ENCODE measurements around the gene RMI1.
"Not testable (repeated sequence)": the region's sequence is repeated elsewhere in the genome, so short reads cannot be mapped to it uniquely, and the experiment has no call there.

The RMI1 gene

DNA sequence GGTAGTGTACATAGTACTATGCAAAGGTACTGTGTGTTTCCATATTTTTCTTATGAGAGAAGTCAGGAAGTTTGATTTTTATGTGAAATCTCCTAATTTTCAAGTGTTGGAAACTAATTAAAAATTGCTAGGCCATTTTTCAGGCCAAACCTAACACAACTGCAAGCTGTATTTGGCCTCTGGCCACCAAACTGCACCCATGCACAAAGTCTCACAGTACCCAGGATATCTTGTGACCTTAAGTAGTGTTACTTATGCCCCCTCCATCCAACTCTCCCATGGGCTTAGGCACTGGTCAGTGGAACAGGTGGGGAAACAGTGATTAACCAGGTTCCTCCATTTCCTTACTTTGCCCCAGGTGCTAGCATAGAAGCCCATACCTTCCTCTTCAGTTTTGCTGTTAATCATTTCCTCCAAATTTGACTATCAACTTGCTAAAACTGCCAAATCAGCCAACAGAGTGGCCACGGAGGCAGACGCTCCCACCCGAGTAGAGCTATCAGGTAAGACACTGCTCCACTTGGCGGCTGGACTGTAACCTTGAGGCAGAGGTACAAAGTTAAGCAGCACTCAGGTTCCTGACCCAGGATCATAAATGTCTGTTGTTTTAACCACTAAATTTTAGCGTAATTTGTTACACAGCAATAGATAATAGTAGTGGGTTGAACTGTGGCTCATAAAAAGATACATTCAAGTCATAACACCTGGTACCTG, 39.9 kb upstream of the RMI1 start:
- Histone ChIP-seq H3K4me3 (ENCODE audit: insufficient read depth, low read depth, low read length, poor library complexity, severe bottlenecking) (no peak overlapping the region), H3K36me3 (ENCODE audit: control insufficient read depth, insufficient read depth, low read length) (peaks cover 7% of the 10 kb centered on the region), H3K27me3 (replicated peaks; ENCODE audit: control insufficient read depth, insufficient read depth, low read length, poor library complexity, severe bottlenecking) (no peaks in the 10 kb centered on the region), H3K9me3 (ENCODE audit: control insufficient read depth, low read length) (no peaks in the 10 kb centered on the region), H3K27ac (ENCODE audit: insufficient read depth, low read length, poor library complexity, severe bottlenecking) (no peak overlapping the region), H3K4me1 (ENCODE audit: control insufficient read depth, insufficient read depth, low read length, poor library complexity, severe bottlenecking) (no peaks in the 10 kb centered on the region)
- DNase-seq, result no peak

DNA sequence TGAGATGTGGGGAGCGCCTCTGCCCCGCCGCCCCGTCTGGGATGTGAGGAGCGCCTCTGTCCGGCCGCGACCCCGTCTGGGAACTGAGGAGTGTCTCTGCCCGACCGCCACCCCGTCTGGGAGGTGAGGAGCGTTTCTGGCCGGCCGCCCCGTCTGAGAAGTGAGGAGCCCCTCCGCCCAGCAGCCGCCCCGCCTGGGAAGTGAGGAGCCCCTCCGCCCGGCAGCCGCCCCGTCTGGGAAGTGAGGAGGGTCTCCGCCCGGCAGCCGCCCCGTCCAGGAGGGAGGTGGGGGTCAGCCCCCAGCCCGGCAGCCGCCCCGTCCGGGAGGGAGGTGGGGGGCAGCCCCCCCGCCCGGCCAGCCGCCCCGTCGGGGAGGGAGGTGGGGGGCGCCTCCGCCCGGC, 32.5 kb upstream of the RMI1 start:
- not testable (repeated sequence) for DNase-seq; H3K27ac ChIP-seq (ENCODE audit: insufficient read depth, low read length, poor library complexity, severe bottlenecking); H3K9me3 ChIP-seq (ENCODE audit: control insufficient read depth, low read length); H3K36me3 ChIP-seq (ENCODE audit: control insufficient read depth, insufficient read depth, low read length); H3K27me3 ChIP-seq (replicated peaks; ENCODE audit: control insufficient read depth, insufficient read depth, low read length, poor library complexity, severe bottlenecking); H3K4me1 ChIP-seq (ENCODE audit: control insufficient read depth, insufficient read depth, low read length, poor library complexity, severe bottlenecking); H3K4me3 ChIP-seq (ENCODE audit: insufficient read depth, low read depth, low read length, poor library complexity, severe bottlenecking)

DNA sequence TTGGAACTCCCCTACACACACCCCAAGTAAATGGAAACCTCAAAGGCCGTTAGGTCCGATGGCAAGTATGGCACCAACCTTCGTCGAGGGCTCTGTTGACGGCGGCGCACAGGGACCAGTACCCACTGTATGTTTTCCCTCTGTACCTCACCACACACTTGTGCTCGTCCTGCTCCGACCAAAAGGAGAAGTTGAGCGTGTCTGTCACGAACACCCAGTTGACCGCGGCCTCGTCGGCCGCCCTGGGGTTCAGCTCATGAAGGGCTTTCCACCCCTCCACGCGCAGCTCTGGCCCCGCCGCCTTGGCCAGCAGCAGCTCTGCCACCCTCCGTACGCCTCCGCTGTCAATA, 24.5 kb upstream of the RMI1 start:
- Histone ChIP-seq H3K9me3 (ENCODE audit: control insufficient read depth, low read length) (no peaks in the 10 kb centered on the region), H3K4me3 (ENCODE audit: insufficient read depth, low read depth, low read length, poor library complexity, severe bottlenecking) (peak overlapping the region; percentile 77), H3K27me3 (replicated peaks; ENCODE audit: control insufficient read depth, insufficient read depth, low read length, poor library complexity, severe bottlenecking) (no peaks in the 10 kb centered on the region), H3K36me3 (ENCODE audit: control insufficient read depth, insufficient read depth, low read length) (no peaks in the 10 kb centered on the region), H3K27ac (ENCODE audit: insufficient read depth, low read length, poor library complexity, severe bottlenecking) (peak overlapping the region; percentile 64), H3K4me1 (ENCODE audit: control insufficient read depth, insufficient read depth, low read length, poor library complexity, severe bottlenecking) (no peaks in the 10 kb centered on the region)
- DNase-seq, result no peak

DNA sequence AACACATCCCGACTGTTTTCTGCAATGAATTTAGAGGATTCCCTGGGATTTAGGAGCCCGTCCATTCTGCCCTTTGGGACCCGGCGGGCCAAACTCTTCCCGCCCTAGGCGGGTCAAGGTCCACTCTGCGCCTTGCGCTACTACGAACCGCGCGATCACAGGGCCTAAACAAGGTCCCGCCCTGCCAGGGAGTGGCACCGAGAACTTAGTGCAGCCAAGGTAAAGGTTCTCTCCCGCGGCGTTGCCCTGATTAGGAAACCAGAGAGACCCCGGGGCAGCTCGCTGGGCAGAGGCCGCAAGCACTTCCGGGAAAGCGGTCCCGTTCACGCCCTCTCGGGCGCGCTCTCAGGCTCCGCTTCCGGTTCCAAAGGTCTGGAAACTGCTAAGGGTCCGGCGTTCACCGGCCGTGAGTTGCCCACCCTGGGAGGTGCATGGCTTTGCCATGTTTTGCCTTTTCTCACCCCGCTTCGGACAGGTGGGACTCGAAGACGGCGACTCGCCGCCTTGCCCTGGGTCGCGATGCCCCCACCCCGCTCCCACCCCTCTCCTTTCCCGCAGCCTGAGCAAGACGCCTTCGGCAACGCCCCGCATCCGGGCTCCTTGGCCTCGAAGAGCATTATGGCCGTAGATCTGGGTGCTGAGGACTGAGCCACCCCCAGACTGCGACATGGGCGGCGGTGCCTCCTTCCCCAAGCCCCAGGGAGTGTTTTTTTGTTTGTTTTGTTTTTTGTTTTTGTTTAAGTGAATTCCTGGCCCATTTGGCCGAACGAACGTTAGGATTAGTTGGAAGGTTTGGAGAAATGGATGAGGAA, 24.0 kb upstream of the RMI1 start:
- Histone ChIP-seq H3K9me3 (ENCODE audit: control insufficient read depth, low read length) (no peaks in the 10 kb centered on the region), H3K27ac (ENCODE audit: insufficient read depth, low read length, poor library complexity, severe bottlenecking) (peak overlapping the region; percentile 64), H3K36me3 (ENCODE audit: control insufficient read depth, insufficient read depth, low read length) (no peaks in the 10 kb centered on the region), H3K4me1 (ENCODE audit: control insufficient read depth, insufficient read depth, low read length, poor library complexity, severe bottlenecking) (no peaks in the 10 kb centered on the region), H3K4me3 (ENCODE audit: insufficient read depth, low read depth, low read length, poor library complexity, severe bottlenecking) (peak overlapping the region; percentile 77), H3K27me3 (replicated peaks; ENCODE audit: control insufficient read depth, insufficient read depth, low read length, poor library complexity, severe bottlenecking) (no peaks in the 10 kb centered on the region)
- peak; percentile 12 to 56 (median 33) for DNase-seq

DNA sequence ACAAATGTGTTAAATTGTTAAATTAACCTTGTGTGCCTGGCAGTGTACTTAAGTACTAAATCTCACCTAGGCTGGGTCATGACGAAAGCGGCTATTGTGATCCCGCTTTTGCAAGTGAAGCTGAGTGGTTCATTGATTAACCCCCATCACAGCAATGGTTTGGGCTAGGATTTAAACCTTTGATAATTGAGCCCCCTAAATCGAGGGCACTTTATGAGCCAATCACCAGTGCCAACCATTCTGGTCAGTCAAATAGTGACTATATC, 23.4 kb upstream of the RMI1 start:
- Histone ChIP-seq H3K36me3 (ENCODE audit: control insufficient read depth, insufficient read depth, low read length) (no peaks in the 10 kb centered on the region), H3K27ac (ENCODE audit: insufficient read depth, low read length, poor library complexity, severe bottlenecking) (no peak overlapping the region), H3K4me3 (ENCODE audit: insufficient read depth, low read depth, low read length, poor library complexity, severe bottlenecking) (peak overlapping the region; percentile 77), H3K9me3 (ENCODE audit: control insufficient read depth, low read length) (no peaks in the 10 kb centered on the region), H3K4me1 (ENCODE audit: control insufficient read depth, insufficient read depth, low read length, poor library complexity, severe bottlenecking) (no peaks in the 10 kb centered on the region), H3K27me3 (replicated peaks; ENCODE audit: control insufficient read depth, insufficient read depth, low read length, poor library complexity, severe bottlenecking) (no peaks in the 10 kb centered on the region)
- no peak for DNase-seq

DNA sequence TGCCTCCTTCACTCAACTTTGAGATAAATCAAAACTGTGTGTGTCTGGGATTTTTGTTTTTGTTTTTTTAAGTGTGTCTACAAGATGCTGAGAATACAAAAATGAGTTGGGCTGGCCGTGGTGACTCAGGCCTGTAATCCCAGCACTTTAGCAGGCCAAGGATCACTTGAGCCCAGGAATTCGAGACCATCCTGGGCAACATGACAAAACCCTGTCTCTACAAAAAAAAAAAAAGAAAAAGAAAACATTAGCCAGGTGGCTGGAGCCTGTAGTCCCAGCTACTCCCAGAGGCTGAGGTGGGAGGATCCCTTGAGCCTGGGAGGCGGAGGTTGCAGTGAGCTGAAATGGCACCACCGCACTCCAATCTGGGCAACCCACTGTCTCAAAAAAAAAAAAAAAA, 21.5 kb upstream of the RMI1 start:
- no peaks in the 10 kb centered on the region for H3K9me3 ChIP-seq (ENCODE audit: control insufficient read depth, low read length)
- H3K27me3 ChIP-seq (replicated peaks; ENCODE audit: control insufficient read depth, insufficient read depth, low read length, poor library complexity, severe bottlenecking), result no peaks in the 10 kb centered on the region
- no peaks in the 10 kb centered on the region for H3K4me1 ChIP-seq (ENCODE audit: control insufficient read depth, insufficient read depth, low read length, poor library complexity, severe bottlenecking)
- H3K36me3 ChIP-seq (ENCODE audit: control insufficient read depth, insufficient read depth, low read length), result no peaks in the 10 kb centered on the region
- DNase-seq, result no peak
- H3K27ac ChIP-seq (ENCODE audit: insufficient read depth, low read length, poor library complexity, severe bottlenecking), result no peak overlapping the region
- H3K4me3 ChIP-seq (ENCODE audit: insufficient read depth, low read depth, low read length, poor library complexity, severe bottlenecking), result no peak overlapping the region

DNA sequence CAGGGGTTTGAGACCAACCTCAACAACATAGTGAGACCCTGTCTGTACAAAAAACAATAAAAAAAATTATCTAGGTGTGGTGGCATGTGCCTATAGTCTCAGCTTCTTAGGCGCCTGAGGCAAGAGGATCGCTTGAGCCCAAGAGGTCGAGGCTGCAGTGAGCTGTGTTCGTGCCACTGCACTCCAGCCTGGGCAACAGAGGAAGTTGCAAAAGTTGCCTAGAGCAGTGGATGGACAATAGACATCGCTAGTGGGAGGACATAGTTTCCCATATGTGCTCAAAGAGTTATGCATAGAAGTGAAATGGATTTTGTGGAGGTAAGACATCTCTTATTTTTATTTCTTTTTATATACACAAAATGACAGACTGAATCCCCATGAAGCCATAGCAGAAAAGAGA, 19.6 kb upstream of the RMI1 start:
- no peak for DNase-seq
- H3K27ac ChIP-seq (ENCODE audit: insufficient read depth, low read length, poor library complexity, severe bottlenecking), result no peak overlapping the region
- H3K4me3 ChIP-seq (ENCODE audit: insufficient read depth, low read depth, low read length, poor library complexity, severe bottlenecking), result no peak overlapping the region
- H3K36me3 ChIP-seq (ENCODE audit: control insufficient read depth, insufficient read depth, low read length), result no peaks in the 10 kb centered on the region
- H3K27me3 ChIP-seq (replicated peaks; ENCODE audit: control insufficient read depth, insufficient read depth, low read length, poor library complexity, severe bottlenecking), result no peaks in the 10 kb centered on the region
- H3K4me1 ChIP-seq (ENCODE audit: control insufficient read depth, insufficient read depth, low read length, poor library complexity, severe bottlenecking), result no peaks in the 10 kb centered on the region
- H3K9me3 ChIP-seq (ENCODE audit: control insufficient read depth, low read length), result no peaks in the 10 kb centered on the region

DNA sequence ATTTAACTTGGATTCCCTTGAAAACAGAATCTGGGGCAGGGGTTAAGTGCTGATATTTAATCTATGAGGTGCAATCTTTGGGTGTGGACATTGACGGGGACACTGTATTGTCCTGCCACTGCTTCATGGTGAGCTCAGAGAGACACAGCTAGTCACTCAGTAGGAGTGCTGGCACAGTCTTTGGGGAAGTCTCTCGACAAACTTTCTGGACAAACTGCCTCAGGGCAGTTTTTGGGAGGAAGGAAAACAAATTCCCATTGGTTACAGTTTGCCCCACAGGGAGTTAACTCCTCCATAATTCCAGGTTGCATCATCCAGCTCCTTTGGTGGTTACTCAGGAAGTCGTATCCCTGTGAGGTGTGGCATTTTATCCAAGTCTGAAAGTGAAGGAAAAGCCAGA, 18.4 kb upstream of the RMI1 start:
- Histone ChIP-seq H3K27ac (ENCODE audit: insufficient read depth, low read length, poor library complexity, severe bottlenecking) (no peak overlapping the region), H3K9me3 (ENCODE audit: control insufficient read depth, low read length) (no peaks in the 10 kb centered on the region), H3K4me3 (ENCODE audit: insufficient read depth, low read depth, low read length, poor library complexity, severe bottlenecking) (no peak overlapping the region), H3K4me1 (ENCODE audit: control insufficient read depth, insufficient read depth, low read length, poor library complexity, severe bottlenecking) (no peaks in the 10 kb centered on the region), H3K27me3 (replicated peaks; ENCODE audit: control insufficient read depth, insufficient read depth, low read length, poor library complexity, severe bottlenecking) (no peaks in the 10 kb centered on the region), H3K36me3 (ENCODE audit: control insufficient read depth, insufficient read depth, low read length) (peaks cover 5% of the 10 kb centered on the region)
- DNase-seq, result no peak

DNA sequence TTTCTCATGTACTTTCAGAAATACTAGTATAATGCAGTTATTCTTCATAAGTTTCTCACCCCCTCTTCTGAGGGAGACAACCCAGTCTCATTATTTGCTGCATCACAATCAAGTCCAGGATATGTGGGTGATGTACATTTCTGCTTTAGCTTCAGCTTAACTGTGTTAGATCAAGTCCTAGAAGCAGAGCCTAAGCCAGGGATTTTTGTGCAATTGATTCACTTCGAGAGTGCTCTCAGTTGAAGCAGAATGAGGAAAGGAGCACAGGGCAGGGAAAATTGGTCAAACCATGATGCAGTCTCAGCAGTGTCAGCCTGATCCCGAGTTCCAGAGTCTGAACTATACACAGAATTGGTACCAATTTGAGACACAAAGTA, 15.6 kb upstream of the RMI1 start:
- no peak overlapping the region for H3K27ac ChIP-seq (ENCODE audit: insufficient read depth, low read length, poor library complexity, severe bottlenecking)
- no peaks in the 10 kb centered on the region for H3K27me3 ChIP-seq (replicated peaks; ENCODE audit: control insufficient read depth, insufficient read depth, low read length, poor library complexity, severe bottlenecking)
- no peaks in the 10 kb centered on the region for H3K9me3 ChIP-seq (ENCODE audit: control insufficient read depth, low read length)
- H3K4me3 ChIP-seq (ENCODE audit: insufficient read depth, low read depth, low read length, poor library complexity, severe bottlenecking), result no peak overlapping the region
- DNase-seq, result no peak
- H3K4me1 ChIP-seq (ENCODE audit: control insufficient read depth, insufficient read depth, low read length, poor library complexity, severe bottlenecking), result peaks cover 4% of the 10 kb centered on the region
- peaks cover 23% of the 10 kb centered on the region for H3K36me3 ChIP-seq (ENCODE audit: control insufficient read depth, insufficient read depth, low read length)

DNA sequence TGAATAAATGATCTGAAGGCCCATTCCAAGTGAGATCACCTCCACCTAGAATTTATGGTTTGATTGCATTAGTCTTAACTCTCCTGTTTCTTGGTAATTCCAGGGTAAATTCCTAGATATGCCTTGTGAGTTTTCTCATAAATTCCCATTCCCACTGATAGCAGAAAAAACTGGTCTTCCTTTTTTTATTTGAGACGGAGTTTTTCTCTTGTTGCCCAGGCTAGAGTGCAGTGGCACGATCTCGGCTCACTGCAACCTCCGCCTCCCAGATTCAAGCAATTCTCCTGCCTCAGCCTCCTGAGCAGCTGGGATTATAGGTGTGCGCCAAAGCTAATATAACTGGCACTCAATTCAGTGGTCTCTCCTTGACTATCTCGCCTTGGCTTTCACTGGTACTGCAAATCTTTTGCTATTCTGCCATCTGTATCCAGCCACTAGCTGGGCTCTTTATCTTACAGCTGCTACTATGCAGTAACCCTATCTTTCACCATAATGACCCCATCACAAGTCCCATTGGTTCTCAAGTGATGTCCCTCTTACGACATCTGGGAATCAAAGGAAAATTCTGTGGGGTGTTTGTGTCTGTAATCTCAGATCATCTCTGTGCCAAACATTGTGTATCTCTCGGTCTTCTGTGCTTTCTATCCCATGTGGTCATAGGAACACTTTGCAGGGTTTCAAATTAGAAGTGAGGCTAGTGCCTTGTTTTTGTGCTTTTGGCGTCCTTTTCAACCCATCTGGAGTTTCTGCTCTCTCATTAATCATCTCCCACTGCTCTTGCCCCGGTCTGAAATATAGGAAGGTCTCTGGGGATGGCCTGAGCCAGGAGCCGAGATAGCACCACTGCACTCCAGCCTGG, 15.0 kb upstream of the RMI1 start:
- Histone ChIP-seq H3K4me3 (ENCODE audit: insufficient read depth, low read depth, low read length, poor library complexity, severe bottlenecking) (no peak overlapping the region), H3K27ac (ENCODE audit: insufficient read depth, low read length, poor library complexity, severe bottlenecking) (no peak overlapping the region), H3K9me3 (ENCODE audit: control insufficient read depth, low read length) (no peaks in the 10 kb centered on the region), H3K36me3 (ENCODE audit: control insufficient read depth, insufficient read depth, low read length) (peaks cover 29% of the 10 kb centered on the region), H3K27me3 (replicated peaks; ENCODE audit: control insufficient read depth, insufficient read depth, low read length, poor library complexity, severe bottlenecking) (no peaks in the 10 kb centered on the region), H3K4me1 (ENCODE audit: control insufficient read depth, insufficient read depth, low read length, poor library complexity, severe bottlenecking) (peaks cover 4% of the 10 kb centered on the region)
- no peak for DNase-seq
